CD4-positive, alpha-beta T cell (primary cell): ENCODE measurements around the gene OAS3. TPM values are rescaled to one million over a fixed set of nuclear protein-coding genes. Genes with fewer than 3 reads are reported as not detected.

Experiments
- ATAC-seq: fragments of 200-7000 bp; cut with Tn5 transposase; one replicate; pipeline ENCODE4 v1.10.0; 2022; ENCODE audit warnings: mild to moderate bottlenecking; ENCODE audit not compliant: poor library complexity
- CTCF ChIA-PET: fragments of 350-600 bp; sonication (Branson Sonifier 250); formaldehyde crosslinking; loops from one replicate; lab custom pipeline; 2021; ENCODE audit warnings: antibody characterized with exemption, inconsistent platforms; lab: Charles Lee
- POLR2A ChIA-PET: fragments of 350-600 bp; sonication (Branson Sonifier 250); formaldehyde crosslinking; loops from one replicate; lab custom pipeline; 2021; ENCODE audit warnings: antibody characterized with exemption, inconsistent platforms; lab: Charles Lee
- DNase-seq, 14 experiments: peaks; one replicate each; pipeline ENCODE4 v3.0.0-alpha.2; 2013 to 2020; ENCODE audit warnings: mixed read lengths in 2 of 14
- H3K27ac ChIP-seq, 2 donors: one replicate each; pipeline versions ENCODE4 v1.5.1 to v1.7.0; 2013; ENCODE audit warnings: low read length in 2 of 2, low read depth in 1 of 2, mild to moderate bottlenecking in 1 of 2
- H3K27me3 ChIP-seq, 2 experiments: 1 replicate in 1 of 2; 2 replicates in 1 of 2; pipeline versions ENCODE4 v1.6.1 to v1.7.0; 2013; ENCODE audit warnings: low read length in 2 of 2, control low read depth in 1 of 2, mild to moderate bottlenecking in 1 of 2, moderate library complexity in 1 of 2; ENCODE audit not compliant: insufficient read depth in 2 of 2, control insufficient read depth in 1 of 2
- H3K36me3 ChIP-seq: one replicate; pipeline ENCODE4 v1.6.1; 2013; ENCODE audit warnings: low read length, control low read depth; ENCODE audit not compliant: insufficient read depth
- H3K4me1 ChIP-seq: one replicate; pipeline ENCODE4 v1.6.1; 2013; ENCODE audit warnings: low read length, control low read depth; ENCODE audit not compliant: insufficient read depth
- H3K4me3 ChIP-seq: one replicate; pipeline ENCODE4 v1.5.1; 2013; ENCODE audit warnings: mild to moderate bottlenecking, low read length, moderate library complexity
- H3K9me3 ChIP-seq, 2 experiments: 1 replicate in 1 of 2; 2 replicates in 1 of 2; pipeline versions ENCODE4 v1.6.1 to v1.7.0; 2013; ENCODE audit warnings: low read length in 2 of 2, mild to moderate bottlenecking in 2 of 2, control low read depth in 1 of 2, moderate library complexity in 1 of 2; ENCODE audit not compliant: control insufficient read depth in 1 of 2, insufficient read depth in 1 of 2
- H3K27ac Mint-ChIP-seq: one replicate; pipeline ENCODE4 v1.8.0; 2020; ENCODE audit warnings: mixed read lengths
- H3K27me3 Mint-ChIP-seq: one replicate; pipeline ENCODE4 v1.8.0; 2021; ENCODE audit warnings: mixed read lengths
- H3K36me3 Mint-ChIP-seq: one replicate; pipeline ENCODE4 v1.8.0; 2021; ENCODE audit warnings: low read depth, mixed read lengths
- H3K4me1 Mint-ChIP-seq: one replicate; pipeline ENCODE4 v1.8.0; 2021; ENCODE audit warnings: low read depth, mixed read lengths
- H3K4me3 Mint-ChIP-seq: one replicate; pipeline ENCODE4 v1.8.0; 2020; ENCODE audit warnings: mild to moderate bottlenecking, mixed read lengths
- H3K9me3 Mint-ChIP-seq: one replicate; pipeline ENCODE4 v1.8.0; 2020; ENCODE audit warnings: mixed read lengths
- intact Hi-C, 2 experiments: fragments of 100-400 bp; cut with DNase I in 1 of 2; cut with micrococcal nuclease in 1 of 2; formaldehyde crosslinking; loops; one replicate each; pipeline versions ENCODE4 v1.15.1 to v1.9.0; 2023 to 2025; cut with DNase I, micrococcal nuclease
- total RNA-seq, 174 experiments: library from RNA in 2 of 174; stranded (reverse) in 2 of 174; gene quantifications; one replicate each; pipeline ENCODE4 v1.2.3 and lab custom pipeline; 2021 to 2026
- TF ChIP-seq, protein P1 (sequence below): fragments of 200-600 bp; IDR thresholded peaks from one replicate; pipeline ENCODE4 v1.8.0; 2022; ENCODE audit warnings: antibody characterized with exemption, mild to moderate bottlenecking

OAS3 gene
- total RNA-seq, 2 experiments from 2014 or later: 13.9 to 14.5 TPM

DNA sequence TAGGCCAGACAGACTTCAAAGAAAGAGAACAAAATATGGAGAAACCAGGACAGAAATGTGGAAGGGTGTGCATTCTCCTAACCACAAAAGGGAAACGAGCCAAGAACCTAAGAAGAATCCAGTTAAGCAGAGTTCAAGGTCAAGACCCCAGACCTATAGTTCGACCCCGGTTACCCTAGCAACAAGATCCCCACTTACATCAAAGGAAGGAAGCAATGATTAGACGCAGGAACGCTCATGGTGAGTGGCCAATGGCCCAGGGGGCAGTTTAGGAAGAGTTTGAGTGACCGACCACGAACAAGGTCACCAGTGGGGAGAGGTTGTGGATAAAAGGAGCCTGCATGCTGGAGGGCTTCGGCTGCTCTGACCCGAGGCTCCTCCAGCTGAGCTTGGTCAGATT lies 76.3 kb downstream of the OAS3 start:
- Mint-ChIP-seq H3K9me3 (no peaks in the 10 kb centered on the region), H3K36me3 (peaks cover 35% of the 10 kb centered on the region), H3K27me3 (no peaks in the 10 kb centered on the region), H3K4me3 (no peak overlapping the region), H3K27ac (no peak overlapping the region), H3K4me1 (no peaks in the 10 kb centered on the region)
- no peak overlapping the region for H3K4me3 ChIP-seq
- no peak overlapping the region for H3K27ac ChIP-seq
- TF ChIP-seq, protein P1, sequence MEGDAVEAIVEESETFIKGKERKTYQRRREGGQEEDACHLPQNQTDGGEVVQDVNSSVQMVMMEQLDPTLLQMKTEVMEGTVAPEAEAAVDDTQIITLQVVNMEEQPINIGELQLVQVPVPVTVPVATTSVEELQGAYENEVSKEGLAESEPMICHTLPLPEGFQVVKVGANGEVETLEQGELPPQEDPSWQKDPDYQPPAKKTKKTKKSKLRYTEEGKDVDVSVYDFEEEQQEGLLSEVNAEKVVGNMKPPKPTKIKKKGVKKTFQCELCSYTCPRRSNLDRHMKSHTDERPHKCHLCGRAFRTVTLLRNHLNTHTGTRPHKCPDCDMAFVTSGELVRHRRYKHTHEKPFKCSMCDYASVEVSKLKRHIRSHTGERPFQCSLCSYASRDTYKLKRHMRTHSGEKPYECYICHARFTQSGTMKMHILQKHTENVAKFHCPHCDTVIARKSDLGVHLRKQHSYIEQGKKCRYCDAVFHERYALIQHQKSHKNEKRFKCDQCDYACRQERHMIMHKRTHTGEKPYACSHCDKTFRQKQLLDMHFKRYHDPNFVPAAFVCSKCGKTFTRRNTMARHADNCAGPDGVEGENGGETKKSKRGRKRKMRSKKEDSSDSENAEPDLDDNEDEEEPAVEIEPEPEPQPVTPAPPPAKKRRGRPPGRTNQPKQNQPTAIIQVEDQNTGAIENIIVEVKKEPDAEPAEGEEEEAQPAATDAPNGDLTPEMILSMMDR: no peak
- peaks cover 0 to 16% of the 10 kb centered on the region in 2 experiments for H3K9me3 ChIP-seq
- ATAC-seq (no peak), DNase-seq (no peak)
- intact Hi-C loops: no loop called here
- peaks cover 22% of the 10 kb centered on the region for H3K36me3 ChIP-seq
- ChIA-PET POLR2A (no interaction called here), CTCF (no interaction called here)
- H3K27me3 ChIP-seq: no peaks in the 10 kb centered on the region
- H3K4me1 ChIP-seq: no peaks in the 10 kb centered on the region

DNA sequence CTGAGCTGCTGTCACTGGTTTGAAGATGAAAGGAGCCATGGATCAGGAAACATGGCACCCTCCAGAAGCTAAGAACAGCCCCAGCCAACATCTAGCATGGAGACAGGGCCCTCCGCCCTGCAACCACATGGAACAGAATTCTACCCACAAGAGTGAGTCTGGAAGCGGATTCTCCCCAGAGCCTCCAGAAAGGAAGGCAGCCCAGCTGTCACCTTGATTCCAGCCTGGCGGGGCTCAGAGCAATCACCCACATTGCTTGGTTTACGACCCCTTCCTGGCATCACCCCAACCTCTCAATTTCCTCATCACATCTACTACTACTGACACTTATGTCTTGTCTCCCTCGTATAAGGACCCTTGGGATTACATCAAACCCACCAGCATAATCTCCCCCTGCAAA lies 78.5 kb downstream of the OAS3 start:
- Histone ChIP-seq H3K27ac (no peak overlapping the region), H3K4me3 (no peak overlapping the region), H3K36me3 (peaks cover under 1% of the 10 kb centered on the region), H3K27me3 (no peaks in the 10 kb centered on the region), H3K4me1 (no peaks in the 10 kb centered on the region), H3K9me3 (no peaks in the 10 kb centered on the region)
- POLR2A ChIA-PET: no interaction called here
- TF ChIP-seq, protein P1: no peak
- Mint-ChIP-seq H3K36me3 (peaks cover 13% of the 10 kb centered on the region), H3K27ac (no peak overlapping the region), H3K27me3 (no peaks in the 10 kb centered on the region), H3K4me3 (no peak overlapping the region), H3K4me1 (no peaks in the 10 kb centered on the region), H3K9me3 (no peaks in the 10 kb centered on the region)
- DNase-seq: no peak
- CTCF ChIA-PET: no interaction called here
- no peak for ATAC-seq
- intact Hi-C loops: no loop called here

DNA sequence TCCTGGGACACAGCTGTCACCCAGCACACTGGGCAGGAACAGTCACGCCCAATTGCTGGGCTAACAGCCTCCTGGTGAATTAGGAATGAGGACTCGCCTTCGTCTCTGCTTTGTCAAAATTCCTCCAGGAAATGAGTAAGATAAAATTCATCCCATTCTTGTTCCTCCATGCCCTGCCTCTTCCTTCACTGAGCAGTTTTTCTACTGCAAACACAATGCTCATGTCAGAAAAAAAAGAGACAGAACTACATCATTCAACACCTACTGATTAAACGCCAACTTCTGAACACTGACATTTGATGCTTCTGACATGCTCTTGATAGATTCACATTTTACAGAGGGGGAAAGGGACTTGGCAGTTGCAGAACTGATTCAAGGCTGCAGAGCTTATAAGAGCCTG lies 80.8 kb downstream of the OAS3 start:
- no peaks in the 10 kb centered on the region for H3K9me3 Mint-ChIP-seq
- DNase-seq (no peak), ATAC-seq (no peak)
- H3K36me3 Mint-ChIP-seq: no peaks in the 10 kb centered on the region
- H3K4me1 ChIP-seq: no peaks in the 10 kb centered on the region
- H3K36me3 ChIP-seq: no peaks in the 10 kb centered on the region
- POLR2A ChIA-PET: no interaction called here
- no peak overlapping the region for H3K4me3 Mint-ChIP-seq
- H3K27ac ChIP-seq: no peak overlapping the region
- no peaks in the 10 kb centered on the region for H3K27me3 Mint-ChIP-seq
- no peak overlapping the region for H3K27ac Mint-ChIP-seq
- intact Hi-C loops: no loop called here
- CTCF ChIA-PET: no interaction called here
- TF ChIP-seq, protein P1: no peak
- no peaks in the 10 kb centered on the region for H3K27me3 ChIP-seq
- H3K9me3 ChIP-seq: no peaks in the 10 kb centered on the region
- H3K4me1 Mint-ChIP-seq: no peaks in the 10 kb centered on the region
- no peak overlapping the region for H3K4me3 ChIP-seq
